SJCRH30 (cell line): ENCODE data around the gene NPTX1. TPM values are rescaled to one million over a fixed set of nuclear protein-coding genes. Genes with fewer than 3 reads are reported as not detected.

Experiments
- DNase-seq, 2 experiments: peaks; one replicate each; pipeline ENCODE4 v3.0.0-alpha.2; 2015 to 2020
- H3K27ac ChIP-seq: fragments of 250-450 bp; sonication (Bioruptor Pico); 2 replicates; pipeline ENCODE4 v1.5.1; 2020; ENCODE audit warnings: mild to moderate bottlenecking, moderate library complexity
- H3K27me3 ChIP-seq: fragments of 250-450 bp; sonication (Bioruptor Pico); 2 replicates; pipeline ENCODE4 v1.5.1; 2020; ENCODE audit warnings: mild to moderate bottlenecking, moderate library complexity
- H3K36me3 ChIP-seq: fragments of 250-450 bp; sonication (Bioruptor Pico); 2 replicates; pipeline ENCODE4 v1.5.1; 2020; ENCODE audit warnings: mild to moderate bottlenecking, moderate library complexity
- H3K4me1 ChIP-seq: fragments of 250-450 bp; sonication (Bioruptor Pico); 2 replicates; pipeline ENCODE4 v1.5.1; 2020; ENCODE audit warnings: mild to moderate bottlenecking, moderate library complexity
- H3K4me3 ChIP-seq: fragments of 250-450 bp; sonication (Bioruptor Pico); 2 replicates; pipeline ENCODE4 v1.5.1; 2020; ENCODE audit warnings: mild to moderate bottlenecking, moderate library complexity
- H3K9me3 ChIP-seq: fragments of 250-450 bp; sonication (Bioruptor Pico); replicated peaks from 2 replicates; pipeline ENCODE4 v1.5.1; 2020; ENCODE audit warnings: mild to moderate bottlenecking, moderate library complexity
- total RNA-seq: library from RNA; depleted of rRNA; stranded (reverse); fragments of >200 nt; shearing (Covaris generic); gene quantifications from 2 replicates; pipeline ENCODE4 v1.2.3, GENCODE V29; 2014

NPTX1 gene
- total RNA-seq, 1 experiment from 2014 or later: not detected

GRCh38 chr17:80478487-80479245 lies 2.3 kb upstream of the NPTX1 start:
- H3K27ac ChIP-seq: no peak overlapping the region
- no peak for DNase-seq
- no peaks in the 10 kb centered on the region for H3K36me3 ChIP-seq
- peaks cover 25% of the 10 kb centered on the region for H3K27me3 ChIP-seq
- H3K4me3 ChIP-seq: no peak overlapping the region
- no peaks in the 10 kb centered on the region for H3K9me3 ChIP-seq
- H3K4me1 ChIP-seq: peaks cover 12% of the 10 kb centered on the region

- Histone ChIP-seq H3K4me3 (no peak overlapping the region), H3K4me1 (peaks cover 12% of the 10 kb centered on the region), H3K9me3 (no peaks in the 10 kb centered on the region), H3K36me3 (no peaks in the 10 kb centered on the region), H3K27ac (no peak overlapping the region), H3K27me3 (peaks cover 19% of the 10 kb centered on the region)
- no peak for DNase-seq
Measured at GRCh38 chr17:80477647-80478478, 1.5 kb upstream of the NPTX1 start.

- Histone ChIP-seq H3K4me1 (peaks cover 11% of the 10 kb centered on the region), H3K9me3 (no peaks in the 10 kb centered on the region), H3K27me3 (peaks cover 21% of the 10 kb centered on the region; the same call in 1 of the 2 replicates), H3K36me3 (no peaks in the 10 kb centered on the region), H3K27ac (no peak overlapping the region), H3K4me3 (no peak overlapping the region)
- DNase-seq: no peak
Measured at GRCh38 chr17:80476877-80477646, 655 bp upstream of the NPTX1 start.

- Histone ChIP-seq H3K4me1 (no peaks in the 10 kb centered on the region), H3K36me3 (no peaks in the 10 kb centered on the region), H3K9me3 (no peaks in the 10 kb centered on the region), H3K27ac (no peak overlapping the region), H3K4me3 (no peak overlapping the region), H3K27me3 (peaks cover 20% of the 10 kb centered on the region; the same call in 1 of the 2 replicates)
- DNase-seq: no peak
Measured at GRCh38 chr17:80474961-80475909, 1.2 kb downstream of the NPTX1 start.

- no peaks in the 10 kb centered on the region for H3K36me3 ChIP-seq
- H3K4me3 ChIP-seq: no peak overlapping the region
- no peak overlapping the region for H3K27ac ChIP-seq
- peaks cover 27% of the 10 kb centered on the region for H3K27me3 ChIP-seq
- no peaks in the 10 kb centered on the region for H3K9me3 ChIP-seq
- no peak for DNase-seq
- no peaks in the 10 kb centered on the region for H3K4me1 ChIP-seq
Measured at GRCh38 chr17:80474231-80474960, 2.0 kb downstream of the NPTX1 start.

GRCh38 chr17:80473701-80474100 lies 2.7 kb downstream of the NPTX1 start:
- Histone ChIP-seq H3K4me3 (no peak overlapping the region), H3K36me3 (no peaks in the 10 kb centered on the region), H3K27ac (no peak overlapping the region), H3K9me3 (no peaks in the 10 kb centered on the region), H3K27me3 (peaks cover 32% of the 10 kb centered on the region), H3K4me1 (no peaks in the 10 kb centered on the region)
- no peak for DNase-seq

GRCh38 chr17:80472996-80473395 lies 3.4 kb downstream of the NPTX1 start:
- no peaks in the 10 kb centered on the region for H3K36me3 ChIP-seq
- peaks cover 39% of the 10 kb centered on the region for H3K27me3 ChIP-seq
- DNase-seq: no peak
- no peak overlapping the region for H3K4me3 ChIP-seq
- H3K27ac ChIP-seq: no peak overlapping the region
- H3K9me3 ChIP-seq: no peaks in the 10 kb centered on the region
- no peaks in the 10 kb centered on the region for H3K4me1 ChIP-seq

- Histone ChIP-seq H3K27me3 (peaks cover 42% of the 10 kb centered on the region), H3K4me1 (no peaks in the 10 kb centered on the region)
Measured at GRCh38 chr17:80471922-80472321, 4.5 kb downstream of the NPTX1 start.

GRCh38 chr17:80470603-80471002 lies 5.8 kb downstream of the NPTX1 start:
- Histone ChIP-seq H3K27ac (no peak overlapping the region), H3K4me1 (peaks cover 4% of the 10 kb centered on the region), H3K9me3 (no peaks in the 10 kb centered on the region), H3K36me3 (no peaks in the 10 kb centered on the region), H3K4me3 (no peak overlapping the region), H3K27me3 (peaks cover 51% of the 10 kb centered on the region)
- no peak for DNase-seq

More at GRCh38 chr17:80471922-80472321, 4.5 kb downstream of the NPTX1 start:
- no peaks in the 10 kb centered on the region for H3K36me3 ChIP-seq
- DNase-seq: no peak
- H3K27ac ChIP-seq: no peak overlapping the region
- H3K4me3 ChIP-seq: no peak overlapping the region
- H3K9me3 ChIP-seq: no peaks in the 10 kb centered on the region

GRCh38 chr17:80469667-80470066 lies 6.7 kb downstream of the NPTX1 start:
- Histone ChIP-seq H3K4me3 (no peak overlapping the region), H3K27me3 (peaks cover 53% of the 10 kb centered on the region)

GRCh38 chr17:80468781-80469493 lies 7.5 kb downstream of the NPTX1 start:
- no peaks in the 10 kb centered on the region for H3K36me3 ChIP-seq
- H3K27ac ChIP-seq: no peak overlapping the region
- peaks cover 53% of the 10 kb centered on the region for H3K27me3 ChIP-seq

More at GRCh38 chr17:80469667-80470066, 6.7 kb downstream of the NPTX1 start:
- H3K27ac ChIP-seq: no peak overlapping the region
- H3K36me3 ChIP-seq: no peaks in the 10 kb centered on the region
- peaks cover 14% of the 10 kb centered on the region for H3K4me1 ChIP-seq
- H3K9me3 ChIP-seq: no peaks in the 10 kb centered on the region
- no peak for DNase-seq

GRCh38 chr17:80468242-80468641 lies 8.2 kb downstream of the NPTX1 start:
- H3K9me3 ChIP-seq: no peaks in the 10 kb centered on the region
- H3K27ac ChIP-seq: no peak overlapping the region
- H3K36me3 ChIP-seq: no peaks in the 10 kb centered on the region
- H3K27me3 ChIP-seq: peaks cover 53% of the 10 kb centered on the region
- H3K4me1 ChIP-seq: peaks cover 14% of the 10 kb centered on the region
- H3K4me3 ChIP-seq: no peak overlapping the region
- no peak for DNase-seq

More at GRCh38 chr17:80468781-80469493, 7.5 kb downstream of the NPTX1 start:
- H3K9me3 ChIP-seq: no peaks in the 10 kb centered on the region
- DNase-seq: no peak
- no peak overlapping the region for H3K4me3 ChIP-seq
- peaks cover 14% of the 10 kb centered on the region for H3K4me1 ChIP-seq
